HepG2 (cell line): Measurements from ENCODE around the gene CPLANE2. TPM values are rescaled to one million over a fixed set of nuclear protein-coding genes. Genes with fewer than 3 reads are reported as not detected.

Experiments
- ATAC-seq: fragments of 200-7000 bp; cut with Tn5 transposase; 3 replicates; pipeline ENCODE4 v1.9.1; 2020; ENCODE audit warnings: mild to moderate bottlenecking, moderate library complexity
- Bru-seq: library from RNA; stranded (reverse); fragments of 400-500 nt; gene quantifications from one replicate; lab custom pipeline; 2021; lab: Mats Ljungman, UMichigan
- BruChase-seq, 2 experiments: library from RNA; stranded (reverse); fragments of 400-500 nt; gene quantifications; one replicate each; lab custom pipeline; 2021; lab: Mats Ljungman, UMichigan
- BruUV-seq: library from RNA; stranded (reverse); fragments of 400-500 nt; replicated peaks from 2 replicates; lab custom pipeline; 2021; lab: Mats Ljungman, UMichigan
- CTCF ChIA-PET: fragments of 300-600 bp; formaldehyde crosslinking; extraction: SDS; loops from one replicate; lab custom pipeline; 2021; ENCODE audit warnings: low total read pairs, inconsistent platforms, low intra/inter-chr PET ratio; lab: Yijun Ruan, JAX
- POLR2A ChIA-PET: fragments of 350-600 bp; sonication (Branson Sonifier 250); formaldehyde crosslinking; loops from one replicate; lab custom pipeline; 2020; ENCODE audit warnings: antibody characterized with exemption, inconsistent platforms; lab: Yijun Ruan, JAX
- DNase-seq: peaks from one replicate; pipeline ENCODE4 v3.0.0-alpha.2; 2015; ENCODE audit warnings: low spot score
- FAIRE-seq: peaks from 3 replicates; lab custom pipeline; 2011; peaks lifted over from hg19 to GRCh38; lab: Jason Lieb, UNC
- H2AFZ ChIP-seq: one replicate; pipeline ENCODE4 v1.6.1; 2011; ENCODE audit warnings: low read length, inconsistent platforms
- H3K27ac ChIP-seq: fragments of 300-600 bp; 3 replicates; pipeline ENCODE4 v1.8.0; 2011; ENCODE audit warnings: mixed run types, mild to moderate bottlenecking, mixed read lengths, low read length, inconsistent platforms; ENCODE audit not compliant: insufficient read depth; ENCODE audit errors: extremely low read length
- H3K27me3 ChIP-seq, 2 experiments: fragments of 200-600 bp in 1 of 2; 2 replicates in 1 of 2; 3 replicates in 1 of 2; pipeline versions ENCODE4 v1.6.0 to v1.8.0; 2011; ENCODE audit warnings: low read length in 2 of 2, mild to moderate bottlenecking in 2 of 2, moderate library complexity in 2 of 2, inconsistent platforms in 1 of 2; ENCODE audit not compliant: insufficient read depth in 2 of 2, control insufficient read depth in 1 of 2
- H3K36me3 ChIP-seq, 2 experiments: fragments of 200-600 bp in 1 of 2; replicated peaks in 1 of 2; 2 replicates in 1 of 2; 3 replicates in 1 of 2; pipeline versions ENCODE4 v1.5.1 to v1.8.0; 2011; ENCODE audit warnings: low read length in 2 of 2, inconsistent platforms in 1 of 2; ENCODE audit not compliant: insufficient read depth in 2 of 2, control insufficient read depth in 1 of 2
- H3K4me1 ChIP-seq: 2 replicates; pipeline ENCODE4 v1.5.1; 2012; ENCODE audit warnings: low read length, inconsistent platforms; ENCODE audit not compliant: insufficient read depth
- H3K4me2 ChIP-seq: 2 replicates; pipeline ENCODE4 v1.6.0; 2011; ENCODE audit warnings: low read depth, low read length, inconsistent platforms
- H3K4me3 ChIP-seq, 3 experiments: fragments of 200-600 bp in 1 of 3; sonication (generic), shearing (Covaris generic) in 1 of 3; replicated peaks in 1 of 3; 2 replicates each; pipeline ENCODE4 v1.5.1; 2011 to 2016; ENCODE audit warnings: low read length in 3 of 3, inconsistent platforms in 2 of 3, low read depth in 2 of 3, mild to moderate bottlenecking in 2 of 3, control low read depth in 1 of 3, mixed read lengths in 1 of 3; ENCODE audit not compliant: insufficient read depth in 1 of 3
- H3K79me2 ChIP-seq: one replicate; pipeline ENCODE4 v1.6.1; 2011; ENCODE audit warnings: low read length, inconsistent platforms; ENCODE audit not compliant: insufficient read depth
- H3K9ac ChIP-seq: 2 replicates; pipeline ENCODE4 v1.6.0; 2011; ENCODE audit warnings: mild to moderate bottlenecking, low read depth, low read length, inconsistent platforms; ENCODE audit not compliant: insufficient read depth
- H3K9me3 ChIP-seq: 2 replicates; pipeline ENCODE4 v1.5.1; 2012; ENCODE audit warnings: mild to moderate bottlenecking, low read length
- H4K20me1 ChIP-seq: 2 replicates; pipeline ENCODE4 v1.6.0; 2011; ENCODE audit warnings: inconsistent platforms, mild to moderate bottlenecking, low read length, moderate library complexity; ENCODE audit not compliant: insufficient read depth
- ARHGAP35 ChIP-seq: sonication (generic); formaldehyde crosslinking; IDR thresholded peaks from 2 replicates; pipeline ENCODE4 v1.9.0; 2022; ENCODE audit warnings: mild to moderate bottlenecking, inconsistent platforms, moderate library complexity, missing genetic modification reagents, borderline replicate concordance
- MAFF ChIP-seq: IDR thresholded peaks from 2 replicates; pipeline ENCODE4 v1.6.1; 2011; ENCODE audit warnings: low read depth, low read length, improper control_type of control experiment
- SP4 ChIP-seq: sonication (generic); formaldehyde crosslinking; IDR thresholded peaks from 2 replicates; pipeline ENCODE4 v1.8.1; 2023; ENCODE audit warnings: mild to moderate bottlenecking, missing genetic modification reagents
- ZBTB42 ChIP-seq: sonication (generic); formaldehyde crosslinking; IDR thresholded peaks from 2 replicates; pipeline ENCODE4 v1.5.0; 2020; ENCODE audit warnings: mild to moderate bottlenecking, missing genetic modification reagents
- ZNF180 ChIP-seq: sonication (generic); formaldehyde crosslinking; IDR thresholded peaks from 2 replicates; pipeline ENCODE4 v1.4.0; 2020; ENCODE audit warnings: low read depth, missing genetic modification reagents, borderline replicate concordance
- ZNF280D ChIP-seq: sonication (generic); formaldehyde crosslinking; IDR thresholded peaks from 2 replicates; pipeline ENCODE4 v1.5.1; 2020; ENCODE audit warnings: mild to moderate bottlenecking, missing genetic modification reagents
- WGBS: methylation state at CpG from one replicate; pipeline ENCODE4 v1.1.6; 2017; ENCODE audit warnings: low lambda C conversion rate; 5-methylcytosine and 5-hydroxymethylcytosine counted together
- in situ Hi-C: cut with HindIII; loops from 2 replicates; pipeline ENCODE4 v1.10.0; 2017; ENCODE audit warnings: low pct_unique_long_range_greater_than_20kb; ENCODE audit not compliant: extremely low pct_ligation_motif_present
- intact Hi-C: fragments of 100-400 bp; cut with micrococcal nuclease; formaldehyde crosslinking; loops from one replicate; pipeline ENCODE4 v1.10.0; 2022; ENCODE audit not compliant: unreplicated experiment
- long read RNA-seq, 2 experiments: library from RNA in 1 of 2; library from polyadenylated mRNA in 1 of 2; stranded (forward) in 1 of 2; unstranded in 1 of 2; transcript quantifications; one replicate each; pipeline ENCODE4 v2.0.0, GENCODE V29; 2019 to 2022
- polyA minus RNA-seq, 3 experiments: library from RNA; depleted of rRNA, polyadenylated mRNA; stranded (reverse); fragments of >200 nt; gene quantifications; 2 replicates each; pipeline ENCODE4 v1.2.3, GENCODE V29; 2011; ENCODE audit warnings: low replicate concordance in 1 of 3
- polyA plus RNA-seq, 8 experiments: library from polyadenylated mRNA; depleted of rRNA in 3 of 8; stranded (reverse) in 7 of 8; unstranded in 1 of 8; fragments of >200 nt; fragmentation: Illumina TruSeq in 4 of 8; extraction: Trizol in 4 of 8; gene quantifications; 2 replicates each; pipeline versions ENCODE4 v1.2.1 to v1.2.3, GENCODE V29; 2011 to 2016; ENCODE audit warnings: low read depth in 4 of 8, missing spikeins in 1 of 8, mixed read lengths in 1 of 8; ENCODE audit not compliant: insufficient read depth in 1 of 8
- total RNA-seq, 5 experiments: library from RNA; depleted of rRNA; stranded (reverse); fragments of >200 nt; fragmentation: Illumina TruSeq; extraction: Trizol; gene quantifications; 2 replicates each; pipeline ENCODE4 v1.2.3, GENCODE V29; 2016; ENCODE audit warnings: low read depth in 1 of 5
- TF ChIP-seq, protein P1 (sequence below): sonication (generic); formaldehyde crosslinking; IDR thresholded peaks from 2 replicates; pipeline ENCODE4 v1.8.1; 2023; ENCODE audit warnings: mild to moderate bottlenecking, inconsistent platforms, moderate library complexity, missing genetic modification reagents, borderline replicate concordance
- TF ChIP-seq, protein P2 (sequence below): sonication (generic); formaldehyde crosslinking; IDR thresholded peaks from 2 replicates; pipeline ENCODE4; 2020; ENCODE audit warnings: missing genetic modification reagents, mild to moderate bottlenecking, borderline replicate concordance

CPLANE2 gene, protein sequence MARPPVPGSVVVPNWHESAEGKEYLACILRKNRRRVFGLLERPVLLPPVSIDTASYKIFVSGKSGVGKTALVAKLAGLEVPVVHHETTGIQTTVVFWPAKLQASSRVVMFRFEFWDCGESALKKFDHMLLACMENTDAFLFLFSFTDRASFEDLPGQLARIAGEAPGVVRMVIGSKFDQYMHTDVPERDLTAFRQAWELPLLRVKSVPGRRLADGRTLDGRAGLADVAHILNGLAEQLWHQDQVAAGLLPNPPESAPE
- 0.98 and 1.6 TPM in 2 replicates for total RNA-seq (2016; rRNA removed; fragmentation: Illumina TruSeq; extraction: Trizol)
- 0.62 and 0.71 TPM in 2 replicates for total RNA-seq (2016; cell fraction: cytosol; rRNA removed; fragmentation: Illumina TruSeq; extraction: Trizol; ENCODE audit: low read depth)
- 1.00 and 1.9 TPM in 2 replicates for total RNA-seq (2016; cell fraction: insoluble cytoplasmic fraction; rRNA removed; fragmentation: Illumina TruSeq; extraction: Trizol)
- total RNA-seq (2016; cell fraction: membrane; rRNA removed; fragmentation: Illumina TruSeq; extraction: Trizol) = 1.8 and 1.9 TPM in 2 replicates
- total RNA-seq (2016; cell fraction: nucleus; rRNA removed; fragmentation: Illumina TruSeq; extraction: Trizol) = 0.99 and 1.3 TPM in 2 replicates
- polyA plus RNA-seq (2011; rRNA removed) = 0.27 and 0.29 TPM in 2 replicates
- polyA plus RNA-seq (2011; cell fraction: cytosol; rRNA removed) = 0.12 and 0.42 TPM in 2 replicates
- polyA plus RNA-seq (2011; cell fraction: nucleus; rRNA removed) = 0.43 and 0.48 TPM in 2 replicates
- polyA plus RNA-seq (2012) = 0.38 and 0.53 TPM in 2 replicates
- polyA plus RNA-seq (2016; cell fraction: cytosol; fragmentation: Illumina TruSeq; extraction: Trizol; ENCODE audit: low read depth) = 0.38 and 0.65 TPM in 2 replicates
- polyA plus RNA-seq (2016; cell fraction: insoluble cytoplasmic fraction; fragmentation: Illumina TruSeq; extraction: Trizol; ENCODE audit: low read depth) = 0.47 and 0.85 TPM in 2 replicates
- polyA plus RNA-seq (2016; cell fraction: membrane; fragmentation: Illumina TruSeq; extraction: Trizol; ENCODE audit: low read depth) = 0.76 and 1.2 TPM in 2 replicates
- polyA plus RNA-seq (2016; cell fraction: nucleus; fragmentation: Illumina TruSeq; extraction: Trizol; ENCODE audit: insufficient read depth, low read depth) = 0.41 and 2.0 TPM in 2 replicates
- polyA minus RNA-seq (2011; rRNA and poly(A)+ RNA removed; ENCODE audit: low replicate concordance) = 4.2 and 10.4 TPM in 2 replicates
- polyA minus RNA-seq (2011; cell fraction: cytosol; rRNA and poly(A)+ RNA removed) = 2.1 TPM in 1 of 2 replicates, not detected in the other
- 0.39 and 1.1 TPM in 2 replicates for polyA minus RNA-seq (2011; cell fraction: nucleus; rRNA and poly(A)+ RNA removed)
- Bru-seq, nascent RNA = percentile 25 among the genes with signal in this experiment
- percentile 38 among the genes with signal in this experiment for BruChase-seq, experiment 1, labeled RNA remaining after a 6-hour chase
- percentile 30 among the genes with signal in this experiment for BruChase-seq, experiment 2, labeled RNA remaining after a 2-hour chase
- long read RNA-seq, experiment 1 = 0 reads
- long read RNA-seq, experiment 2, partial matches to known transcripts = 0 of 1 reads
- long read RNA-seq, experiment 2, other reads (novel, unspliced or antisense) = 0 of 1 reads

- Histone ChIP-seq H3K4me2 (peak within 1 kb of the TSS; percentile 97), H3K9ac (peak within 1 kb of the TSS; percentile 59), H3K79me2 (no peaks in the 10 kb centered on the region), H3K36me3 (no peaks in the 10 kb centered on the region), H3K9me3 (no peaks in the 10 kb centered on the region), H3K27me3 (no peaks in the 10 kb centered on the region), H3K4me1 (peaks cover 50% of the 10 kb centered on the region), H2AFZ (peak within 1 kb of the TSS; percentile 62), H3K4me3 (peak within 1 kb of the TSS; percentile 66 to 79 (median 67)), H3K27ac (peak within 1 kb of the TSS; percentile 31), H4K20me1 (no peaks in the 10 kb centered on the region)
- FAIRE-seq = no peak
- peak; percentile 79 for DNase-seq
- peak; percentile 85 for ATAC-seq
- in situ Hi-C loops = no loop called here
- POLR2A ChIA-PET = interaction anchor here (1.5 to 2.0 kb wide), 2 partner anchors 19 to 30 kb away, joined by 5 to 7 read pairs; no protein-coding TSS in a partner anchor
- 1% methylated on average over 47 of the region's 57 CpGs for WGBS
- intact Hi-C loops = loop anchor here (1.0 to 2.0 kb wide), 3 partner anchors 16 to 158 kb away; no protein-coding TSS in a partner anchor
- no TSS peak for BruUV-seq
- CTCF ChIA-PET = no interaction called here
- TF ChIP-seq, protein P1, sequence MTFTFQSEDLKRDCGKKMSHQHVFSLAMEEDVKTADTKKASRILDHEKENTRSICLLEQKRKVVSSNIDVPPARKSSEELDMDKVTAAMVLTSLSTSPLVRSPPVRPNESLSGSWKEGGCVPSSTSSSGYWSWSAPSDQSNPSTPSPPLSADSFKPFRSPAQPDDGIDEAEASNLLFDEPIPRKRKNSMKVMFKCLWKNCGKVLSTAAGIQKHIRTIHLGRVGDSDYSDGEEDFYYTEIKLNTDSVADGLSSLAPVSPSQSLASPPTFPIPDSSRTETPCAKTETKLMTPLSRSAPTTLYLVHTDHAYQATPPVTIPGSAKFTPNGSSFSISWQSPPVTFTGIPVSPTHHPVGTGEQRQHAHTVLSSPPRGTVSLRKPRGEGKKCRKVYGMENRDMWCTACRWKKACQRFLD = no peak
- TF ChIP-seq ZNF180 (CRISPR knock-in tag) = no peak
- no peak for TF ChIP-seq ZNF280D (CRISPR knock-in tag)
- TF ChIP-seq ARHGAP35 (CRISPR knock-in tag) = no peak
- no peak for TF ChIP-seq MAFF
- TF ChIP-seq SP4 (CRISPR knock-in tag) = peak; percentile 39; the same call in 1 of the 2 replicates
- TF ChIP-seq, protein P2, sequence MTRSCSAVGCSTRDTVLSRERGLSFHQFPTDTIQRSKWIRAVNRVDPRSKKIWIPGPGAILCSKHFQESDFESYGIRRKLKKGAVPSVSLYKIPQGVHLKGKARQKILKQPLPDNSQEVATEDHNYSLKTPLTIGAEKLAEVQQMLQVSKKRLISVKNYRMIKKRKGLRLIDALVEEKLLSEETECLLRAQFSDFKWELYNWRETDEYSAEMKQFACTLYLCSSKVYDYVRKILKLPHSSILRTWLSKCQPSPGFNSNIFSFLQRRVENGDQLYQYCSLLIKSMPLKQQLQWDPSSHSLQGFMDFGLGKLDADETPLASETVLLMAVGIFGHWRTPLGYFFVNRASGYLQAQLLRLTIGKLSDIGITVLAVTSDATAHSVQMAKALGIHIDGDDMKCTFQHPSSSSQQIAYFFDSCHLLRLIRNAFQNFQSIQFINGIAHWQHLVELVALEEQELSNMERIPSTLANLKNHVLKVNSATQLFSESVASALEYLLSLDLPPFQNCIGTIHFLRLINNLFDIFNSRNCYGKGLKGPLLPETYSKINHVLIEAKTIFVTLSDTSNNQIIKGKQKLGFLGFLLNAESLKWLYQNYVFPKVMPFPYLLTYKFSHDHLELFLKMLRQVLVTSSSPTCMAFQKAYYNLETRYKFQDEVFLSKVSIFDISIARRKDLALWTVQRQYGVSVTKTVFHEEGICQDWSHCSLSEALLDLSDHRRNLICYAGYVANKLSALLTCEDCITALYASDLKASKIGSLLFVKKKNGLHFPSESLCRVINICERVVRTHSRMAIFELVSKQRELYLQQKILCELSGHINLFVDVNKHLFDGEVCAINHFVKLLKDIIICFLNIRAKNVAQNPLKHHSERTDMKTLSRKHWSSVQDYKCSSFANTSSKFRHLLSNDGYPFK (CRISPR knock-in tag) = no peak
- TF ChIP-seq ZBTB42 (CRISPR knock-in tag) = no peak
Observed at GRCh38 chr1:16236511-16237342, at the start of gene CPLANE2. Gene CPLANE2 (minus strand): TSS chr1:16237183. CDS start chr1:16236742, 441 bp downstream.
